K562 (cell line): ENCODE data around the gene ILK. TPM values are rescaled to one million over a fixed set of nuclear protein-coding genes. Genes with fewer than 3 reads are reported as not detected.

Source experiments
- ATAC-seq: fragments of 200-7000 bp; cut with Tn5 transposase; 3 replicates; pipeline ENCODE4 v1.9.1; 2020; ENCODE audit warnings: moderate library complexity
- BruUV-seq: library from RNA; stranded (reverse); fragments of 400-500 nt; replicated peaks from 2 replicates; lab custom pipeline; 2021; lab: Mats Ljungman, UMichigan
- CTCF ChIA-PET: fragments of 300-600 bp; formaldehyde crosslinking; extraction: SDS; loops from one replicate; lab custom pipeline; 2021; ENCODE audit warnings: low intra/inter-chr PET ratio; lab: Yijun Ruan, JAX
- POLR2A ChIA-PET: fragments of 300-600, 350-650 bp; sonication (Branson Sonifier 250); formaldehyde crosslinking; extraction: SDS; loops from one replicate; lab custom pipeline; 2021; ENCODE audit warnings: antibody characterized with exemption, inconsistent platforms; lab: Yijun Ruan, JAX
- DNase-seq, 4 experiments: peaks; one replicate each; pipeline versions ENCODE4 v3.0.0 to v3.0.0-alpha.2; 2011 to 2018; ENCODE audit warnings: low spot score in 3 of 4, mixed read lengths in 3 of 4; ENCODE audit errors: extremely low read depth in 1 of 4
- FAIRE-seq: peaks from 2 replicates; lab custom pipeline; 2011; peaks lifted over from hg19 to GRCh38; lab: Jason Lieb, UNC
- H2AFZ ChIP-seq: 2 replicates; pipeline ENCODE4 v1.6.0; 2011; ENCODE audit warnings: low read depth, low read length, control low read depth, inconsistent platforms
- H3K27ac ChIP-seq: fragments of 200-600 bp; 3 replicates; pipeline ENCODE4 v1.8.0; 2011; ENCODE audit warnings: low read depth, mild to moderate bottlenecking, control low read depth, inconsistent platforms, low read length, moderate library complexity, mixed read lengths; ENCODE audit errors: extremely low read depth
- H3K27me3 ChIP-seq, 2 experiments: fragments of 300-600 bp in 1 of 2; 2 replicates in 1 of 2; 3 replicates in 1 of 2; pipeline versions ENCODE4 v1.6.0 to v1.8.0; 2011; ENCODE audit warnings: inconsistent platforms in 2 of 2, low read length in 2 of 2, mild to moderate bottlenecking in 1 of 2, mixed read lengths in 1 of 2, moderate library complexity in 1 of 2; ENCODE audit not compliant: control insufficient read depth in 2 of 2, insufficient read depth in 2 of 2
- H3K36me3 ChIP-seq: fragments of 300-600 bp; 3 replicates; pipeline ENCODE4 v1.8.0; 2011; ENCODE audit warnings: mild to moderate bottlenecking, low read length, inconsistent platforms; ENCODE audit not compliant: control insufficient read depth, insufficient read depth
- H3K4me1 ChIP-seq, 2 experiments: fragments of 200-600 bp in 1 of 2; replicated peaks in 1 of 2; 2 replicates in 1 of 2; 3 replicates in 1 of 2; pipeline versions ENCODE4 v1.5.1 to v1.8.0; 2011; ENCODE audit warnings: inconsistent platforms in 2 of 2, low read length in 2 of 2, mild to moderate bottlenecking in 1 of 2, mixed read lengths in 1 of 2, moderate library complexity in 1 of 2; ENCODE audit not compliant: control insufficient read depth in 2 of 2, insufficient read depth in 2 of 2
- H3K4me2 ChIP-seq: 2 replicates; pipeline ENCODE4 v1.6.1; 2011; ENCODE audit warnings: low read length, control low read depth, inconsistent platforms, mixed read lengths; ENCODE audit not compliant: insufficient read depth
- H3K4me3 ChIP-seq: fragments of 200-600 bp; sonication (generic), shearing (Covaris generic); 2 replicates; pipeline ENCODE4 v1.5.1; 2016; ENCODE audit warnings: control low read depth, inconsistent platforms
- H3K79me2 ChIP-seq: fragments of 200-600 bp; 3 replicates; pipeline ENCODE4 v1.8.0; 2011; ENCODE audit warnings: low read length, inconsistent platforms; ENCODE audit not compliant: control insufficient read depth, insufficient read depth
- H3K9ac ChIP-seq, 2 experiments: 2 replicates each; pipeline versions ENCODE4 v1.6.0 to v1.6.1; 2011; ENCODE audit warnings: low read depth in 2 of 2, low read length in 2 of 2, control low read depth in 1 of 2, inconsistent platforms in 1 of 2, mild to moderate bottlenecking in 1 of 2, mixed read lengths in 1 of 2; ENCODE audit not compliant: insufficient read depth in 1 of 2
- H3K9me1 ChIP-seq: one replicate; pipeline ENCODE4 v1.6.0; 2011; ENCODE audit warnings: inconsistent platforms, mild to moderate bottlenecking, low read length, moderate library complexity; ENCODE audit not compliant: control insufficient read depth, insufficient read depth
- H3K9me3 ChIP-seq: replicated peaks from 2 replicates; pipeline ENCODE4 v1.5.1; 2011; ENCODE audit warnings: low read depth, low read length, inconsistent platforms; ENCODE audit not compliant: control insufficient read depth, insufficient read depth
- H4K20me1 ChIP-seq: replicated peaks from 2 replicates; pipeline ENCODE4 v1.6.1; 2011; ENCODE audit warnings: low read length, inconsistent platforms, mixed read lengths; ENCODE audit not compliant: control insufficient read depth, insufficient read depth
- ELF1 ChIP-seq: fragments of 200-800 bp; sonication (Bioruptor generic); IDR thresholded peaks from 2 replicates; pipeline ENCODE4 v1.6.1; 2016; ENCODE audit warnings: missing genetic modification characterization, missing compliant biosample characterization
- GTF3C2 ChIP-seq: IDR thresholded peaks from 3 replicates; pipeline ENCODE4 v1.6.1; 2011; ENCODE audit warnings: borderline replicate concordance, mild to moderate bottlenecking, moderate library complexity; ENCODE audit not compliant: insufficient read length; ENCODE audit errors: extremely low read depth
- HDAC8 ChIP-seq: fragments of 450-650 bp; IDR thresholded peaks from 2 replicates; pipeline ENCODE4 v1.6.1; 2016; ENCODE audit warnings: mild to moderate bottlenecking, missing genetic modification characterization, moderate library complexity, missing compliant biosample characterization
- HDGF ChIP-seq: fragments of 450-650 bp; IDR thresholded peaks from 2 replicates; pipeline ENCODE4 v1.6.1; 2016
- HMG20B ChIP-seq: fragments of 250-450 bp; sonication (Bioruptor Pico); IDR thresholded peaks from 2 replicates; pipeline ENCODE4 v1.5.0; 2021; ENCODE audit warnings: mild to moderate bottlenecking
- MED1 ChIP-seq: sonication (generic); formaldehyde crosslinking; IDR thresholded peaks from 2 replicates; pipeline ENCODE4 v1.8.1; 2023; ENCODE audit warnings: missing genetic modification reagents, borderline replicate concordance
- NEUROD1 ChIP-seq: fragments of 150-350 bp; IDR thresholded peaks from 2 replicates; pipeline ENCODE4 v1.6.1; 2014; ENCODE audit warnings: borderline replicate concordance, low read length, low read depth; ENCODE audit not compliant: partially characterized antibody
- NFIX ChIP-seq: fragments of 250-450 bp; sonication (Bioruptor Pico); IDR thresholded peaks from 2 replicates; pipeline ENCODE4 v1.4.0; 2020; ENCODE audit warnings: low read depth, mild to moderate bottlenecking, moderate library complexity
- SP1 ChIP-seq: sonication (generic); formaldehyde crosslinking; IDR thresholded peaks from 2 replicates; pipeline ENCODE4 v1.8.1; 2022; ENCODE audit warnings: mild to moderate bottlenecking, missing genetic modification reagents
- STAT5A ChIP-seq: IDR thresholded peaks from 2 replicates; pipeline ENCODE4 v1.6.1; 2012; ENCODE audit warnings: low read length, inconsistent platforms, borderline replicate concordance
- U2AF2 ChIP-seq: fragments of 200-400 bp; formaldehyde crosslinking; optimal IDR thresholded peaks from 2 replicates; pipeline ENCODE3; 2017; ENCODE audit warnings: low read depth, mild to moderate bottlenecking, low read length
- ZNF75A ChIP-seq: fragments of 450-650 bp; formaldehyde crosslinking; IDR thresholded peaks from 2 replicates; pipeline ENCODE4 v1.4.0; 2020; ENCODE audit warnings: mild to moderate bottlenecking
- WGBS: fragments of 100-300 bp; shearing (Covaris generic); methylation state at CpG from one replicate; pipeline ENCODE4 v1.1.6; 2016; ENCODE audit warnings: low coverage, mixed read lengths; ENCODE audit not compliant: insufficient coverage; ENCODE audit errors: missing lambda C conversion rate; 5-methylcytosine and 5-hydroxymethylcytosine counted together
- in situ Hi-C: fragments of 300-500 bp; cut with MboI; formaldehyde crosslinking; loops from 4 replicates; pipeline ENCODE4 v1.15.0; 2018; ENCODE audit warnings: inconsistent platforms, mixed read lengths
- intact Hi-C: fragments of 100-400 bp; cut with micrococcal nuclease; formaldehyde crosslinking; loops from 2 replicates; pipeline ENCODE4 v1.14.2; 2022
- polyA plus RNA-seq, 8 experiments: library from polyadenylated mRNA; depleted of rRNA in 4 of 8; stranded (reverse) in 5 of 8; unstranded in 3 of 8; fragments of >200 nt; fragmentation: Nextera tagmentation in 2 of 8; fragmentation: Illumina TruSeq in 1 of 8; extraction: Ambion mirVana in 2 of 8; extraction: Trizol in 1 of 8; gene quantifications; 2 replicates each; pipeline versions ENCODE4 v1.2.1 to v1.2.3, GENCODE V29; 2011 to 2014; ENCODE audit warnings: inconsistent platforms in 1 of 8, missing spikeins in 1 of 8
- total RNA-seq, 7 experiments: library from RNA; depleted of rRNA in 6 of 7; stranded (reverse); fragments of >200 nt in 6 of 7; fragmentation: Illumina TruSeq in 2 of 7; extraction: Trizol in 2 of 7; gene quantifications; 2 replicates each; pipeline versions ENCODE4 v1.2.1 to v1.2.3, GENCODE V29; 2011 to 2021; ENCODE audit warnings: low replicate concordance in 1 of 7
- TF ChIP-seq, protein P1 (sequence below): sonication (generic); formaldehyde crosslinking; IDR thresholded peaks from 2 replicates; pipeline ENCODE4 v1.8.0; 2022; ENCODE audit warnings: mild to moderate bottlenecking, missing genetic modification reagents, borderline replicate concordance

ILK gene
- total and polyA plus RNA-seq, 9 of the 15 experiments (the other 6 are each of a cell fraction or from before 2014, with no cell fraction given): 43.3 to 95.9 (median 58.9) TPM

- H3K27ac ChIP-seq: no peak overlapping the region
- H3K36me3 ChIP-seq: no peaks in the 10 kb centered on the region
- intact Hi-C loops (no loop called here), in situ Hi-C loops (no loop called here)
- no TSS peak for BruUV-seq
- WGBS: 16% methylated on average over 4 of the region's 4 CpGs
- no peaks in the 10 kb centered on the region for H3K9me1 ChIP-seq
- POLR2A ChIA-PET: interaction anchor here (0.9 to 1.0 kb wide), 2 partner anchors 9 to 80 kb away, joined by 3 to 4 read pairs; partner anchors contain the start of gene TPP1
- TF ChIP-seq STAT5A (no peak), U2AF2 (no peak), MED1 (no peak), HMG20B (no peak), HDGF (no peak), HDAC8 (no peak)
- no peak overlapping the region for H3K4me2 ChIP-seq
- H3K9ac ChIP-seq: no peak overlapping the region
- H3K4me3 ChIP-seq: no peak overlapping the region
- peaks cover 3 to 33% of the 10 kb centered on the region in 2 experiments; a peak in 4 of 5 replicates for H3K27me3 ChIP-seq
- ATAC-seq (no peak), DNase-seq (no peak), FAIRE-seq (no peak)
- no peaks in the 10 kb centered on the region for H4K20me1 ChIP-seq
- H3K79me2 ChIP-seq: no peaks in the 10 kb centered on the region
- CTCF ChIA-PET: no interaction called here
- H2AFZ ChIP-seq: no peak overlapping the region
- H3K9me3 ChIP-seq: no peaks in the 10 kb centered on the region
- peaks cover 0 to 24% of the 10 kb centered on the region in 2 experiments; a peak in 2 of 5 replicates for H3K4me1 ChIP-seq
Measured at GRCh38 chr11:6628526-6628925, 25.0 kb downstream of the ILK start.

DNA sequence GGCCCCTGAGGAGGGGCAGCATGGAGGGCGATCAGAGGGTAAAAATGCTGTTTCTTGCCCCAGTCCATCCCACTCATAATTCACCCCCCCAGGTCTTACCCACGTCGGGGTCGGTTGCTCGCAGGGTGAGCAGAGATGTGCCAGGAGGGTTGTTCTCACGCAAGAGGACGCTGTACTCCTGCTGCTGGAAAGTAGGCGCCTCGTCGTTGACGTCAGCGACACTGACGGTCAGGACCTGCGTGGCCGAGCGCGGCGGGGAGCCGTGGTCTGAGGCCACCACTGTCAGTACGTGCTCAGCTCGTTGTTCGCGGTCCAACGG lies 26.0 kb downstream of the ILK start:
- no peak overlapping the region for H2AFZ ChIP-seq
- ATAC-seq (no peak), FAIRE-seq (no peak), DNase-seq (no peak)
- in situ Hi-C loops (no loop called here), intact Hi-C loops (no loop called here)
- no peaks in the 10 kb centered on the region for H4K20me1 ChIP-seq
- no peak overlapping the region for H3K9ac ChIP-seq
- CTCF ChIA-PET: no interaction called here
- no peaks in the 10 kb centered on the region for H3K79me2 ChIP-seq
- no peaks in the 10 kb centered on the region for H3K36me3 ChIP-seq
- WGBS: 66% methylated on average over 23 of the region's 24 CpGs
- H3K27me3 ChIP-seq: peaks cover 3 to 27% of the 10 kb centered on the region in 2 experiments; a peak in 4 of 5 replicates
- H3K4me1 ChIP-seq: peaks cover 0 to 17% of the 10 kb centered on the region in 2 experiments; a peak in 2 of 5 replicates
- H3K27ac ChIP-seq: no peak overlapping the region
- H3K9me1 ChIP-seq: no peaks in the 10 kb centered on the region
- H3K4me3 ChIP-seq: no peak overlapping the region
- no TSS peak for BruUV-seq
- H3K4me2 ChIP-seq: no peak overlapping the region
- POLR2A ChIA-PET: interaction anchor here (2.7 kb wide), 1 partner anchor 11 kb away, joined by 13 read pairs; the partner anchor contains the start of gene TPP1
- no peaks in the 10 kb centered on the region for H3K9me3 ChIP-seq
- TF ChIP-seq NEUROD1 (no peak), ELF1 (tag) (no peak), SP1 (CRISPR knock-in tag) (no peak), NFIX (CRISPR knock-in tag) (no peak), GTF3C2 (no peak), ZNF75A (no peak)
- TF ChIP-seq, protein P1, sequence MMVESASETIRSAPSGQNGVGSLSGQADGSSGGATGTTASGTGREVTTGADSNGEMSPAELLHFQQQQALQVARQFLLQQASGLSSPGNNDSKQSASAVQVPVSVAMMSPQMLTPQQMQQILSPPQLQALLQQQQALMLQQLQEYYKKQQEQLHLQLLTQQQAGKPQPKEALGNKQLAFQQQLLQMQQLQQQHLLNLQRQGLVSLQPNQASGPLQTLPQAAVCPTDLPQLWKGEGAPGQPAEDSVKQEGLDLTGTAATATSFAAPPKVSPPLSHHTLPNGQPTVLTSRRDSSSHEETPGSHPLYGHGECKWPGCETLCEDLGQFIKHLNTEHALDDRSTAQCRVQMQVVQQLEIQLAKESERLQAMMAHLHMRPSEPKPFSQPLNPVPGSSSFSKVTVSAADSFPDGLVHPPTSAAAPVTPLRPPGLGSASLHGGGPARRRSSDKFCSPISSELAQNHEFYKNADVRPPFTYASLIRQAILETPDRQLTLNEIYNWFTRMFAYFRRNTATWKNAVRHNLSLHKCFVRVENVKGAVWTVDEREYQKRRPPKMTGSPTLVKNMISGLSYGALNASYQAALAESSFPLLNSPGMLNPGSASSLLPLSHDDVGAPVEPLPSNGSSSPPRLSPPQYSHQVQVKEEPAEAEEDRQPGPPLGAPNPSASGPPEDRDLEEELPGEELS (CRISPR knock-in tag): no peak
